HG03342 (cell line): ENCODE data around the gene ASAP2.

Source experiments
- ATAC-seq: cut with Tn5 transposase; IDR thresholded peaks from one replicate; pipeline ENCODE4 v1.9.1; 2021; ENCODE audit warnings: mild to moderate bottlenecking, moderate library complexity; ENCODE audit not compliant: unreplicated experiment

The ASAP2 gene

GRCh38 chr2:9374071-9374730 lies 167.6 kb downstream of the ASAP2 start:
- ATAC-seq: no peak

- ATAC-seq: no peak
Observed at GRCh38 chr2:9375857-9376428, 169.3 kb downstream of the ASAP2 start.

- ATAC-seq: no peak
Observed at GRCh38 chr2:9377461-9378097, 171.0 kb downstream of the ASAP2 start.

GRCh38 chr2:9378433-9379390 lies 172.1 kb downstream of the ASAP2 start:
- no peak for ATAC-seq

- no peak for ATAC-seq
Observed at GRCh38 chr2:9379391-9379755, 172.8 kb downstream of the ASAP2 start.

GRCh38 chr2:9380702-9381628 lies 174.4 kb downstream of the ASAP2 start:
- ATAC-seq: no peak

- ATAC-seq: no peak
Observed at GRCh38 chr2:9382604-9383235, 176.1 kb downstream of the ASAP2 start.

GRCh38 chr2:9384521-9384920 lies 177.9 kb downstream of the ASAP2 start:
- ATAC-seq: no peak

- no peak for ATAC-seq
Observed at GRCh38 chr2:9385841-9386240, 179.2 kb downstream of the ASAP2 start.

GRCh38 chr2:9388199-9388681 lies 181.6 kb downstream of the ASAP2 start:
- no peak for ATAC-seq

GRCh38 chr2:9388950-9389911 lies 182.6 kb downstream of the ASAP2 start:
- ATAC-seq: no peak

GRCh38 chr2:9390151-9390850 lies 183.7 kb downstream of the ASAP2 start:
- no peak for ATAC-seq

- ATAC-seq: no peak
Observed at GRCh38 chr2:9390991-9391390, 184.4 kb downstream of the ASAP2 start.

- ATAC-seq: no peak
Observed at GRCh38 chr2:9391961-9392720, 185.5 kb downstream of the ASAP2 start.

GRCh38 chr2:9392898-9393765 lies 186.5 kb downstream of the ASAP2 start:
- ATAC-seq: no peak

- ATAC-seq: no peak
Observed at GRCh38 chr2:9394816-9395215, 188.2 kb downstream of the ASAP2 start.
